Stimulated activated CD4-positive, alpha-beta T cell treated with anti-CD3 and anti-CD28 coated beads, Interleukin-12 subunit alpha, Interleukin-12 subunit beta, amount 100 ng/mL, for 48 hours (primary cell): ENCODE measurements around the gene AFF4.

Source experiments
- DNase-seq, 3 donors: peaks; one replicate each; pipeline ENCODE4 v3.0.0-alpha.2; 2020; ENCODE audit warnings: low read depth in 2 of 3, low spot score in 1 of 3

Gene AFF4

GRCh38 chr5:132887283-132887682 lies 76.2 kb downstream of the AFF4 start:
- no peak for DNase-seq

- no peak for DNase-seq
Observed at GRCh38 chr5:132886064-132886823, 77.2 kb downstream of the AFF4 start.

GRCh38 chr5:132884548-132884947 lies 78.9 kb downstream of the AFF4 start:
- no peak for DNase-seq

- DNase-seq = no peak
Observed at GRCh38 chr5:132883261-132883834, 80.1 kb downstream of the AFF4 start.

GRCh38 chr5:132877938-132878337 lies 85.5 kb downstream of the AFF4 start:
- no peak for DNase-seq

- no peak for DNase-seq
Observed at GRCh38 chr5:132877466-132877865, 86.0 kb downstream of the AFF4 start.

GRCh38 chr5:132876020-132876759 lies 87.2 kb downstream of the AFF4 start:
- DNase-seq = no peak

- no peak for DNase-seq
Observed at GRCh38 chr5:132873930-132874271, 89.5 kb downstream of the AFF4 start.

GRCh38 chr5:132873119-132873929 lies 90.1 kb downstream of the AFF4 start, which contains the start of gene LEAP2:
LEAP2 (plus strand) TSS chr5:132873668; CDS start chr5:132873695, 27 bp downstream.
- DNase-seq = no peak

GRCh38 chr5:132872788-132873118 lies 90.7 kb downstream of the AFF4 start:
- no peak for DNase-seq

- DNase-seq = no peak
Observed at GRCh38 chr5:132871459-132872284, 91.8 kb downstream of the AFF4 start.

GRCh38 chr5:132870801-132871200 lies 92.6 kb downstream of the AFF4 start:
- no peak for DNase-seq

- DNase-seq = no peak
Observed at GRCh38 chr5:132868754-132869153, 94.7 kb downstream of the AFF4 start.

GRCh38 chr5:132867046-132867451 lies 96.4 kb downstream of the AFF4 start:
- DNase-seq = no peak

GRCh38 chr5:132866342-132867045 lies 96.9 kb downstream of the AFF4 start, which contains the start of the genes GDF9 and UQCRQ:
GDF9 (minus strand) TSS chr5:132866469; CDS start chr5:132864533, 1,936 bp downstream.
UQCRQ (plus strand) TSS chr5:132866642; CDS start chr5:132866882, 240 bp downstream.
- peak; percentile 85 to 89 (median 86) for DNase-seq

- DNase-seq = no peak
Observed at GRCh38 chr5:132865668-132866341, 97.6 kb downstream of the AFF4 start.

- no peak for DNase-seq
Observed at GRCh38 chr5:132860742-132861141, 102.7 kb downstream of the AFF4 start.

GRCh38 chr5:132859889-132860437 lies 103.5 kb downstream of the AFF4 start:
- no peak for DNase-seq

- DNase-seq = no peak
Observed at GRCh38 chr5:132856011-132856410, 107.4 kb downstream of the AFF4 start.
